Fibroblast of villous mesenchyme (primary cell): ENCODE measurements around the gene VRK1. TPM values are rescaled to one million over a fixed set of nuclear protein-coding genes. Genes with fewer than 3 reads are reported as not detected.

ENCODE experiments used
- DNase-seq: peaks from one replicate; pipeline ENCODE4 v3.0.0-alpha.2; 2010; ENCODE audit warnings: low read depth
- H3K4me3 ChIP-seq: 2 replicates; pipeline ENCODE4 v1.5.1; 2011; ENCODE audit warnings: low read depth, mild to moderate bottlenecking, low read length
- CTCF ChIP-seq: IDR thresholded peaks from 2 replicates; pipeline ENCODE4 v1.5.1; 2012; ENCODE audit warnings: low read depth, mild to moderate bottlenecking, low read length; ENCODE audit not compliant: insufficient read depth
- total RNA-seq: library from RNA; depleted of rRNA; stranded (reverse); fragments of >200 nt; gene quantifications from 2 replicates; pipeline ENCODE4 v1.2.3, GENCODE V29; 2012

VRK1 gene
- total RNA-seq, 1 donor: 47.1 TPM

GRCh38 chr14:96844857-96845570, 47.8 kb downstream of the VRK1 start:
- TF ChIP-seq CTCF: no peak
- no peak for DNase-seq

GRCh38 chr14:96847451-96847850, 50.3 kb downstream of the VRK1 start:
- H3K4me3 ChIP-seq: no peak overlapping the region
- DNase-seq: no peak
- TF ChIP-seq CTCF: no peak

More at GRCh38 chr14:96844857-96845570, 47.8 kb downstream of the VRK1 start:
- no peak overlapping the region for H3K4me3 ChIP-seq

GRCh38 chr14:96848011-96848410, 50.8 kb downstream of the VRK1 start:
- DNase-seq: no peak
- TF ChIP-seq CTCF: no peak
- no peak overlapping the region for H3K4me3 ChIP-seq

- DNase-seq: no peak
- no peak overlapping the region for H3K4me3 ChIP-seq
- no peak for TF ChIP-seq CTCF
Measured at GRCh38 chr14:96849733-96850132, 52.6 kb downstream of the VRK1 start.

GRCh38 chr14:96851694-96852381, 54.7 kb downstream of the VRK1 start:
- no peak overlapping the region for H3K4me3 ChIP-seq
- no peak for TF ChIP-seq CTCF
- no peak for DNase-seq

GRCh38 chr14:96852823-96853422, 55.7 kb downstream of the VRK1 start:
- TF ChIP-seq CTCF: peak; percentile 75
- H3K4me3 ChIP-seq: no peak overlapping the region
- peak; percentile 69 for DNase-seq
